Suprapubic skin (tissue), 4 donors: Measurements from ENCODE around the gene OLFML2A.

Source experiments
- POLR2A ChIP-seq, 2 donors: fragments of 450-650 bp; IDR thresholded peaks; one replicate each; pipeline ENCODE4 v1.6.1; 2017; ENCODE audit warnings: antibody characterized with exemption in 2 of 2, mild to moderate bottlenecking in 2 of 2, moderate library complexity in 2 of 2
- POLR2AphosphoS5 ChIP-seq, 3 donors: sonication (generic); formaldehyde crosslinking; IDR thresholded peaks; one replicate each; pipeline ENCODE4 v1.6.1; 2017; ENCODE audit warnings: antibody characterized with exemption in 3 of 3
- TF ChIP-seq, protein P1 (sequence below), 2 donors: fragments of 200-600 bp in 1 of 2; fragments of 450-650 bp in 1 of 2; sonication (generic) in 1 of 2; IDR thresholded peaks; one replicate each; pipeline ENCODE4 v1.5.1; 2016 to 2019; ENCODE audit warnings: antibody characterized with exemption in 2 of 2, mild to moderate bottlenecking in 1 of 2, moderate library complexity in 1 of 2

DNA sequence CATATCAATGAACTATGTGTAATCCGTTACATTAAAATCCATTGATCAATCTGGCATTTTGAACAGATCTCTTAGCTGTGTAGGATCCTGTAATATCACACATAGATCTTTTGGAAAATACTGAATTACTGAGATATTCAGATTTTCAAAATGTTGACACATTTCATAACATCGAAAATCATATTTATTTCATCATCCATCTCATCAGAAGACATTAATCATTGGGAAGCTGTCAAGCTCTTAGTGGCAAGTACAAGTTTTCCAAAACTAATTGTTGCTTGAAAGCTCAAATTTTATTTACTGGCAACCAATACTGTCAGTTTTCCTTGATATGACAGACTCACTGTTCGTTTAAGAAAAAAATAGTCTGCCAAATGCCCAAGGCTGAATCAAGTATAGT lies 14.3 kb upstream of the OLFML2A start:
- TF ChIP-seq, protein P1, sequence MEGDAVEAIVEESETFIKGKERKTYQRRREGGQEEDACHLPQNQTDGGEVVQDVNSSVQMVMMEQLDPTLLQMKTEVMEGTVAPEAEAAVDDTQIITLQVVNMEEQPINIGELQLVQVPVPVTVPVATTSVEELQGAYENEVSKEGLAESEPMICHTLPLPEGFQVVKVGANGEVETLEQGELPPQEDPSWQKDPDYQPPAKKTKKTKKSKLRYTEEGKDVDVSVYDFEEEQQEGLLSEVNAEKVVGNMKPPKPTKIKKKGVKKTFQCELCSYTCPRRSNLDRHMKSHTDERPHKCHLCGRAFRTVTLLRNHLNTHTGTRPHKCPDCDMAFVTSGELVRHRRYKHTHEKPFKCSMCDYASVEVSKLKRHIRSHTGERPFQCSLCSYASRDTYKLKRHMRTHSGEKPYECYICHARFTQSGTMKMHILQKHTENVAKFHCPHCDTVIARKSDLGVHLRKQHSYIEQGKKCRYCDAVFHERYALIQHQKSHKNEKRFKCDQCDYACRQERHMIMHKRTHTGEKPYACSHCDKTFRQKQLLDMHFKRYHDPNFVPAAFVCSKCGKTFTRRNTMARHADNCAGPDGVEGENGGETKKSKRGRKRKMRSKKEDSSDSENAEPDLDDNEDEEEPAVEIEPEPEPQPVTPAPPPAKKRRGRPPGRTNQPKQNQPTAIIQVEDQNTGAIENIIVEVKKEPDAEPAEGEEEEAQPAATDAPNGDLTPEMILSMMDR (IDR thresholded peaks at IDR 0.05), result no peak
- TF ChIP-seq POLR2A (IDR thresholded peaks at IDR 0.05) (no peak), POLR2AphosphoS5 (IDR thresholded peaks at IDR 0.05) (no peak)
